ENCODE measurements around the gene USH2A.

- no peak for TF ChIP-seq EZH2 (optimal IDR thresholded peaks at IDR 0.05; ENCODE audit: low read depth, low read length)
- TF ChIP-seq, protein P1, sequence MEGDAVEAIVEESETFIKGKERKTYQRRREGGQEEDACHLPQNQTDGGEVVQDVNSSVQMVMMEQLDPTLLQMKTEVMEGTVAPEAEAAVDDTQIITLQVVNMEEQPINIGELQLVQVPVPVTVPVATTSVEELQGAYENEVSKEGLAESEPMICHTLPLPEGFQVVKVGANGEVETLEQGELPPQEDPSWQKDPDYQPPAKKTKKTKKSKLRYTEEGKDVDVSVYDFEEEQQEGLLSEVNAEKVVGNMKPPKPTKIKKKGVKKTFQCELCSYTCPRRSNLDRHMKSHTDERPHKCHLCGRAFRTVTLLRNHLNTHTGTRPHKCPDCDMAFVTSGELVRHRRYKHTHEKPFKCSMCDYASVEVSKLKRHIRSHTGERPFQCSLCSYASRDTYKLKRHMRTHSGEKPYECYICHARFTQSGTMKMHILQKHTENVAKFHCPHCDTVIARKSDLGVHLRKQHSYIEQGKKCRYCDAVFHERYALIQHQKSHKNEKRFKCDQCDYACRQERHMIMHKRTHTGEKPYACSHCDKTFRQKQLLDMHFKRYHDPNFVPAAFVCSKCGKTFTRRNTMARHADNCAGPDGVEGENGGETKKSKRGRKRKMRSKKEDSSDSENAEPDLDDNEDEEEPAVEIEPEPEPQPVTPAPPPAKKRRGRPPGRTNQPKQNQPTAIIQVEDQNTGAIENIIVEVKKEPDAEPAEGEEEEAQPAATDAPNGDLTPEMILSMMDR (IDR thresholded peaks at IDR 0.05; ENCODE audit: low read length): no peak
Measured at GRCh38 chr1:215877452-215877951, 545.7 kb downstream of the USH2A start.
